Natural killer cell treated with Interleukin-12 subunit alpha and Interleukin-12 subunit beta and Interleukin-15 and Interleukin-18, amount 100 ng/mL, for 72 hours (primary cell): ENCODE data around the gene SCML2. TPM values are rescaled to one million over a fixed set of nuclear protein-coding genes. Genes with fewer than 3 reads are reported as not detected.
"Not testable (repeated sequence)": the region's sequence is repeated elsewhere in the genome, so short reads cannot be mapped to it uniquely, and the experiment has no call there.

Experiments used
- ATAC-seq, 2 donors: fragments of 150-1000 bp; cut with Tn5 transposase in 1 of 2; sonication (Bioruptor Pico), chemical (Tn5 transposase) in 1 of 2; 2 replicates each; pipeline ENCODE4 v1.10.0; 2021
- DNase-seq: peaks from one replicate; pipeline ENCODE4 v3.0.0; 2022; ENCODE audit warnings: low spot score
- H3K27ac Mint-ChIP-seq, 2 donors: 1 replicate in 1 of 2; 2 replicates in 1 of 2; pipeline ENCODE4 v1.8.0; 2022; ENCODE audit warnings: mixed read lengths in 2 of 2, mild to moderate bottlenecking in 1 of 2, moderate library complexity in 1 of 2
- H3K27me3 Mint-ChIP-seq, 2 donors: 1 replicate in 1 of 2; 2 replicates in 1 of 2; pipeline ENCODE4 v1.8.0; 2022; ENCODE audit warnings: mixed read lengths in 2 of 2
- H3K36me3 Mint-ChIP-seq: one replicate; pipeline ENCODE4 v1.8.0; 2022; ENCODE audit warnings: mixed read lengths
- H3K4me1 Mint-ChIP-seq, 2 donors: 1 replicate in 1 of 2; 2 replicates in 1 of 2; pipeline ENCODE4 v1.8.0; 2022; ENCODE audit warnings: low read depth in 2 of 2, mixed read lengths in 2 of 2, mild to moderate bottlenecking in 1 of 2
- H3K4me3 Mint-ChIP-seq: one replicate; pipeline ENCODE4 v1.8.0; 2022; ENCODE audit warnings: mixed read lengths
- H3K9me3 Mint-ChIP-seq: 2 replicates; pipeline ENCODE4 v1.8.0; 2022; ENCODE audit warnings: mixed read lengths
- total RNA-seq, 2 donors: library from RNA; stranded (reverse); gene quantifications; one replicate each; pipeline ENCODE4 v1.2.3, GENCODE V29; 2022

The SCML2 gene
- total RNA-seq, result 1 to 10 TPM; 1.2 to 2.0 TPM

- no peaks in the 10 kb centered on the region for H3K9me3 Mint-ChIP-seq
- H3K27ac Mint-ChIP-seq, result no peak within 1 kb of the TSS
- no peaks in the 10 kb centered on the region for H3K36me3 Mint-ChIP-seq
- H3K27me3 Mint-ChIP-seq, result peaks cover 14 to 18% of the 10 kb centered on the region in 2 donors
- peaks cover 0 to 5% of the 10 kb centered on the region in 2 donors for H3K4me1 Mint-ChIP-seq
- DNase-seq (no peak), ATAC-seq (peak; percentile 70 to 76)
- peak within 1 kb of the TSS; percentile 60 for H3K4me3 Mint-ChIP-seq
Observed at GRCh38 chrX:18354369-18355223, at the start of gene SCML2. SCML2 (minus strand) TSS chrX:18354688; CDS start chrX:18334071, 20,617 bp downstream.

GRCh38 chrX:18401848-18402213, 47.3 kb upstream of the SCML2 start:
- DNase-seq, result no peak
- peaks cover 0 to 8% of the 10 kb centered on the region in 2 donors for H3K27me3 Mint-ChIP-seq
- H3K9me3 Mint-ChIP-seq, result no peaks in the 10 kb centered on the region
- H3K27ac Mint-ChIP-seq, result no peak overlapping the region
- no peaks in the 10 kb centered on the region for H3K36me3 Mint-ChIP-seq
- no peak overlapping the region for H3K4me3 Mint-ChIP-seq
- H3K4me1 Mint-ChIP-seq, result no peaks in the 10 kb centered on the region
- no peak for ATAC-seq

GRCh38 chrX:18394477-18394876, 40.0 kb upstream of the SCML2 start:
- Mint-ChIP-seq H3K27me3 (peaks cover 0 to 3% of the 10 kb centered on the region in 2 donors), H3K4me1 (peaks cover 0 to 5% of the 10 kb centered on the region in 2 donors), H3K4me3 (no peak overlapping the region), H3K9me3 (no peaks in the 10 kb centered on the region), H3K27ac (no peak overlapping the region), H3K36me3 (no peaks in the 10 kb centered on the region)
- DNase-seq (no peak), ATAC-seq (no peak)

GRCh38 chrX:18390941-18391538, 36.6 kb upstream of the SCML2 start:
- Mint-ChIP-seq H3K4me1 (peaks cover 0 to 5% of the 10 kb centered on the region in 2 donors), H3K27ac (no peak overlapping the region), H3K9me3 (no peaks in the 10 kb centered on the region), H3K27me3 (no peaks in the 10 kb centered on the region), H3K4me3 (no peak overlapping the region), H3K36me3 (no peaks in the 10 kb centered on the region)
- DNase-seq (peak; percentile 71), ATAC-seq (no peak)

GRCh38 chrX:18389966-18390365, 35.5 kb upstream of the SCML2 start:
- ATAC-seq (no peak), DNase-seq (no peak)
- Mint-ChIP-seq H3K4me1 (peaks cover 0 to 5% of the 10 kb centered on the region in 2 donors), H3K4me3 (no peak overlapping the region), H3K9me3 (no peaks in the 10 kb centered on the region), H3K36me3 (no peaks in the 10 kb centered on the region), H3K27ac (no peak overlapping the region), H3K27me3 (no peaks in the 10 kb centered on the region)

- Mint-ChIP-seq H3K4me3 (no peak overlapping the region), H3K27ac (no peak overlapping the region), H3K27me3 (peaks cover 0 to 13% of the 10 kb centered on the region in 2 donors), H3K36me3 (no peaks in the 10 kb centered on the region), H3K4me1 (no peaks in the 10 kb centered on the region), H3K9me3 (no peaks in the 10 kb centered on the region)
- ATAC-seq, result no peak
- no peak for DNase-seq
Observed at GRCh38 chrX:18377796-18378195, 23.3 kb upstream of the SCML2 start.

- not testable (repeated sequence) for H3K4me3 Mint-ChIP-seq, ATAC-seq, H3K4me1 Mint-ChIP-seq, H3K36me3 Mint-ChIP-seq, DNase-seq, H3K27me3 Mint-ChIP-seq, H3K9me3 Mint-ChIP-seq, H3K27ac Mint-ChIP-seq
Observed at GRCh38 chrX:18375131-18375805, 20.8 kb upstream of the SCML2 start.

- H3K27me3 Mint-ChIP-seq, H3K36me3 Mint-ChIP-seq, H3K4me1 Mint-ChIP-seq, H3K4me3 Mint-ChIP-seq, ATAC-seq, H3K27ac Mint-ChIP-seq, DNase-seq, H3K9me3 Mint-ChIP-seq: not testable (repeated sequence)
Observed at GRCh38 chrX:18369096-18369495, 14.6 kb upstream of the SCML2 start.

GRCh38 chrX:18368402-18368801, 13.9 kb upstream of the SCML2 start:
- Mint-ChIP-seq H3K36me3 (no peaks in the 10 kb centered on the region), H3K9me3 (no peaks in the 10 kb centered on the region), H3K27me3 (peaks cover 7 to 10% of the 10 kb centered on the region in 2 donors), H3K4me1 (no peaks in the 10 kb centered on the region), H3K4me3 (no peak overlapping the region), H3K27ac (no peak overlapping the region)
- ATAC-seq, result no peak
- no peak for DNase-seq

- Mint-ChIP-seq H3K27me3 (peaks cover 13 to 16% of the 10 kb centered on the region in 2 donors), H3K36me3 (no peaks in the 10 kb centered on the region), H3K27ac (no peak overlapping the region), H3K4me1 (no peaks in the 10 kb centered on the region), H3K9me3 (no peaks in the 10 kb centered on the region), H3K4me3 (no peak overlapping the region)
- peak in 1 of 2 donors; percentile 29 for ATAC-seq
- DNase-seq, result no peak
Observed at GRCh38 chrX:18360867-18361266, 6.4 kb upstream of the SCML2 start.

- no peaks in the 10 kb centered on the region for H3K9me3 Mint-ChIP-seq
- peaks cover 14 to 17% of the 10 kb centered on the region in 2 donors for H3K27me3 Mint-ChIP-seq
- peaks cover 0 to 5% of the 10 kb centered on the region in 2 donors for H3K4me1 Mint-ChIP-seq
- no peak for DNase-seq
- peak; percentile 44 to 50 for ATAC-seq
- no peak overlapping the region for H3K27ac Mint-ChIP-seq
- H3K36me3 Mint-ChIP-seq, result no peaks in the 10 kb centered on the region
- peak overlapping the region; percentile 58 for H3K4me3 Mint-ChIP-seq
Observed at GRCh38 chrX:18353931-18354368, 538 bp downstream of the SCML2 start.

GRCh38 chrX:18351784-18352183, 2.7 kb downstream of the SCML2 start:
- Mint-ChIP-seq H3K36me3 (no peaks in the 10 kb centered on the region), H3K4me3 (no peak overlapping the region), H3K27ac (no peak overlapping the region), H3K4me1 (peaks cover 0 to 5% of the 10 kb centered on the region in 2 donors), H3K27me3 (peaks cover 8 to 10% of the 10 kb centered on the region in 2 donors), H3K9me3 (no peaks in the 10 kb centered on the region)
- no peak for DNase-seq
- no peak for ATAC-seq

- H3K9me3 Mint-ChIP-seq, result no peaks in the 10 kb centered on the region
- ATAC-seq, result no peak
Observed at GRCh38 chrX:18348047-18348446, 6.4 kb downstream of the SCML2 start.

GRCh38 chrX:18309401-18309800, 45.1 kb downstream of the SCML2 start:
- no peaks in the 10 kb centered on the region for H3K9me3 Mint-ChIP-seq
- H3K27ac Mint-ChIP-seq, result no peak overlapping the region
- ATAC-seq (no peak), DNase-seq (no peak)
- H3K4me3 Mint-ChIP-seq, result no peak overlapping the region
- H3K36me3 Mint-ChIP-seq, result no peaks in the 10 kb centered on the region
- H3K27me3 Mint-ChIP-seq, result no peaks in the 10 kb centered on the region
- no peaks in the 10 kb centered on the region for H3K4me1 Mint-ChIP-seq

More at GRCh38 chrX:18348047-18348446, 6.4 kb downstream of the SCML2 start:
- DNase-seq, result no peak
- peaks cover 8 to 14% of the 10 kb centered on the region in 2 donors for H3K27me3 Mint-ChIP-seq
- no peak overlapping the region for H3K4me3 Mint-ChIP-seq
- no peak overlapping the region for H3K27ac Mint-ChIP-seq
- H3K4me1 Mint-ChIP-seq, result no peaks in the 10 kb centered on the region
- no peaks in the 10 kb centered on the region for H3K36me3 Mint-ChIP-seq
